Measurements from ENCODE around the gene RPIA. TPM values are rescaled to one million over a fixed set of nuclear protein-coding genes. Genes with fewer than 3 reads are reported as not detected.

RPIA gene
- total RNA-seq, 1 experiment from 2014 or later = 14.1 TPM

GRCh38 chr2:88673363-88673762 is 18.1 kb upstream of the RPIA start:
- no peak for TF ChIP-seq CTCF (IDR thresholded peaks at IDR 0.05; ENCODE audit: unreplicated experiment)
- no peaks in the 10 kb centered on the region for H3K27me3 Mint-ChIP-seq (ENCODE audit: insufficient read depth, unreplicated experiment)
- BruUV-seq (replicated peaks) = no TSS peak
- no peaks in the 10 kb centered on the region for H3K36me3 Mint-ChIP-seq (ENCODE audit: insufficient read depth, unreplicated experiment)
- POLR2A ChIA-PET = interaction anchor here (0.6 to 1.1 kb wide), 4 partner anchors 45 to 188 kb away, joined by 3 to 5 read pairs (median 3); no protein-coding TSS in a partner anchor
- H3K4me1 Mint-ChIP-seq (ENCODE audit: insufficient read depth, unreplicated experiment) = no peaks in the 10 kb centered on the region
- DNase-seq (ENCODE audit: unreplicated experiment) = no peak
- intact Hi-C loops (cut with micrococcal nuclease) = loop anchor here (2.0 to 10.0 kb wide), 4 partner anchors 47 to 611 kb away; partner anchors contain the start of gene EIF2AK3
- H3K9me3 Mint-ChIP-seq (ENCODE audit: unreplicated experiment) = no peaks in the 10 kb centered on the region
- H3K4me3 Mint-ChIP-seq (ENCODE audit: unreplicated experiment) = no peak overlapping the region
- CTCF ChIA-PET = interaction anchor here (0.7 to 13.5 kb wide), 13 partner anchors 9 to 483 kb away, joined by 3 to 424 read pairs (median 7); partner anchors contain the start of gene RPIA
- H3K27ac Mint-ChIP-seq (ENCODE audit: low read depth, unreplicated experiment) = no peak overlapping the region

- H3K27ac Mint-ChIP-seq (ENCODE audit: low read depth, unreplicated experiment) = no peak overlapping the region
- no peak for DNase-seq (ENCODE audit: unreplicated experiment)
- H3K4me1 Mint-ChIP-seq (ENCODE audit: insufficient read depth, unreplicated experiment) = no peaks in the 10 kb centered on the region
- ChIA-PET CTCF (interaction anchor here (0.9 to 4.1 kb wide), 7 partner anchors 9 to 90 kb away, joined by 3 to 20 read pairs (median 6); no protein-coding TSS in a partner anchor), POLR2A (interaction anchor here (0.6 to 1.3 kb wide), 4 partner anchors 9 to 123 kb away, joined by 3 to 4 read pairs (median 3); no protein-coding TSS in a partner anchor)
- H3K9me3 Mint-ChIP-seq (ENCODE audit: unreplicated experiment) = peaks cover 16% of the 10 kb centered on the region
- intact Hi-C loops (cut with micrococcal nuclease) = no loop called here
- BruUV-seq (replicated peaks) = no TSS peak
- TF ChIP-seq CTCF (IDR thresholded peaks at IDR 0.05; ENCODE audit: unreplicated experiment) = no peak
- H3K36me3 Mint-ChIP-seq (ENCODE audit: insufficient read depth, unreplicated experiment) = no peaks in the 10 kb centered on the region
- no peak overlapping the region for H3K4me3 Mint-ChIP-seq (ENCODE audit: unreplicated experiment)
- H3K27me3 Mint-ChIP-seq (ENCODE audit: insufficient read depth, unreplicated experiment) = peaks cover 14% of the 10 kb centered on the region
These were observed 11.1 kb upstream of the RPIA start for GRCh38 chr2:88680266-88680902.

GRCh38 chr2:88680916-88681315 is 10.6 kb upstream of the RPIA start:
- H3K4me3 Mint-ChIP-seq (ENCODE audit: unreplicated experiment) = no peak overlapping the region
- H3K27ac Mint-ChIP-seq (ENCODE audit: low read depth, unreplicated experiment) = no peak overlapping the region
- intact Hi-C loops (cut with micrococcal nuclease) = no loop called here
- H3K36me3 Mint-ChIP-seq (ENCODE audit: insufficient read depth, unreplicated experiment) = no peaks in the 10 kb centered on the region
- peaks cover 16% of the 10 kb centered on the region for H3K9me3 Mint-ChIP-seq (ENCODE audit: unreplicated experiment)
- DNase-seq (ENCODE audit: unreplicated experiment) = no peak
- no TSS peak for BruUV-seq (replicated peaks)
- H3K27me3 Mint-ChIP-seq (ENCODE audit: insufficient read depth, unreplicated experiment) = peaks cover 14% of the 10 kb centered on the region
- no peak for TF ChIP-seq CTCF (IDR thresholded peaks at IDR 0.05; ENCODE audit: unreplicated experiment)
- ChIA-PET POLR2A (interaction anchor here (0.6 to 1.3 kb wide), 4 partner anchors 10 to 124 kb away, joined by 3 to 4 read pairs (median 3); no protein-coding TSS in a partner anchor), CTCF (interaction anchor here (0.9 to 4.1 kb wide), 6 partner anchors 9 to 90 kb away, joined by 3 to 20 read pairs (median 10); no protein-coding TSS in a partner anchor)
- H3K4me1 Mint-ChIP-seq (ENCODE audit: insufficient read depth, unreplicated experiment) = no peaks in the 10 kb centered on the region

GRCh38 chr2:88683160-88684021 is 8.1 kb upstream of the RPIA start:
- no peaks in the 10 kb centered on the region for H3K4me1 Mint-ChIP-seq (ENCODE audit: insufficient read depth, unreplicated experiment)
- ChIA-PET POLR2A (interaction anchor here (0.6 kb wide), 1 partner anchor 7 kb away, joined by 5 read pairs; no protein-coding TSS in a partner anchor), CTCF (interaction anchor here (0.6 to 1.3 kb wide), 3 partner anchors 9 to 63 kb away, joined by 3 to 4 read pairs (median 3); no protein-coding TSS in a partner anchor)
- no peak for TF ChIP-seq CTCF (IDR thresholded peaks at IDR 0.05; ENCODE audit: unreplicated experiment)
- H3K4me3 Mint-ChIP-seq (ENCODE audit: unreplicated experiment) = no peak overlapping the region
- BruUV-seq (replicated peaks) = no TSS peak
- no peak overlapping the region for H3K27ac Mint-ChIP-seq (ENCODE audit: low read depth, unreplicated experiment)
- no peak for DNase-seq (ENCODE audit: unreplicated experiment)
- intact Hi-C loops (cut with micrococcal nuclease) = no loop called here
- peaks cover 16% of the 10 kb centered on the region for H3K9me3 Mint-ChIP-seq (ENCODE audit: unreplicated experiment)
- H3K36me3 Mint-ChIP-seq (ENCODE audit: insufficient read depth, unreplicated experiment) = no peaks in the 10 kb centered on the region
- H3K27me3 Mint-ChIP-seq (ENCODE audit: insufficient read depth, unreplicated experiment) = peaks cover 14% of the 10 kb centered on the region

Data from MCF 10A (cell line).